Measurements from ENCODE around the gene NOS3. TPM values are rescaled to one million over a fixed set of nuclear protein-coding genes. Genes with fewer than 3 reads are reported as not detected.

The NOS3 gene
- total RNA-seq, 1 donor from 2014 or later = 1.8 TPM

DNA sequence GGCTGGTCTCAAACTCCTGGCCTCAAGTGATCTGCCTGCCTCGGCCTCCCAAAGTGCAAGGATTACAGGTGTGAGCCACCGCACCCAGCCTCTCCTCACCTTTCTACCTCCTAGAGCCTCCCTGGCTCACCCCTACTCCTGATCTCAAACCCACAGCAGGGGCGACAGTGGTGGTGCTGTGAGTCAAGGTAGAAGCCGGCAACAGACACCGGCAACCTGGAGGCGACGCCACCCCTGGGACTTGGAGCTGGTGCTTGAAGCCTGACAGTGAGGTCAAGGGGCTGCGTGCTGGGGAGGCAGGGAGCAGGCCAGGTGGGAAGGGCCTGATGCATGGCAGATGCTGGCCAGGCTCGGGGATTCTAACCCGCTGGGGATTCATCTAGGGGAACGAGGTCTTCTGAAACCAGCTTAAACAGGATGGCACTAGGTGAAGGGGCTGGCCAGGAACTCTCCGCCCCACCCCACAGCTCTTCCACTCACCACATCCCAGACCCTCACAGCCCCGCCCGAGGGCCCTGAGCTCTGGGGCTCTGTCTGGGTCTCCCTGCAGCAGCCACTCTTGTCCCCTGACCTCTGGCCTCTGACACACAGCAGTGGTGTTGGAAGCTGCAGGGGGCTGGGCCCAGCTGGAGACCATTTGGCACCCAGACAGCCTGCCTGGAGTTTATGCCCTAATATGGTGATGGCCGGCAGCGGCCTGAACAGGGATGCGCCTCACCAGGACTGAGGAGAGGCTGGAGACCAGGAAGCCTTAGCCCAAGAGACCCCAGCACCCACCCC, 29.1 kb upstream of the NOS3 start:
- no peaks in the 10 kb centered on the region for H3K9me3 Mint-ChIP-seq (ENCODE audit: unreplicated experiment)
- peak overlapping the region; percentile 92 for H3K27ac Mint-ChIP-seq (ENCODE audit: unreplicated experiment)

DNA sequence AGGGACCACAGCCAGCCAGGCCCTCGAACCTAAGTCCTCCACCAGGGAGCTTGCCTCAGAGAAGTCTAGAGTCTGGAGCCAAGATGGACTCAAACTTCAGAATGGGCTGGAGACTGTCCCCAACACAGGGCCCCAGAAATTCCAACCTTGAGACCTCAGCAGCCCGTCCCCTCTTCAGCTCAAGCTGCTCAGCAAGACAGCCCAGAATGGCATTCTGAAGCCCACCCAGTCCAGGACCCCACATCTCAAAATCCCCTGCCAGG, 28.6 kb upstream of the NOS3 start:
- no peaks in the 10 kb centered on the region for H3K36me3 ChIP-seq (ENCODE audit: insufficient read depth, low read length)
- H2AFZ ChIP-seq (ENCODE audit: low read depth, low read length) = no peak overlapping the region
- H3K4me3 ChIP-seq (ENCODE audit: insufficient read depth, low read depth, low read length) = no peak overlapping the region
- no peak for FAIRE-seq
- no peaks in the 10 kb centered on the region for H3K79me2 ChIP-seq (ENCODE audit: insufficient read depth, low read length)
- peaks cover 1% of the 10 kb centered on the region for H3K36me3 Mint-ChIP-seq (ENCODE audit: low read depth, unreplicated experiment)
- peak overlapping the region; percentile 45 for H3K4me3 Mint-ChIP-seq (ENCODE audit: unreplicated experiment)
- H3K9ac ChIP-seq (ENCODE audit: low read length) = no peak overlapping the region
- H4K20me1 ChIP-seq (ENCODE audit: insufficient read depth, low read length) = no peaks in the 10 kb centered on the region
- no peak for DNase-seq (ENCODE audit: low read depth)
- H3K27me3 Mint-ChIP-seq (ENCODE audit: low read depth, unreplicated experiment) = peaks cover 7% of the 10 kb centered on the region
- peaks cover 14% of the 10 kb centered on the region for H3K4me1 Mint-ChIP-seq (ENCODE audit: low read depth, unreplicated experiment)
- H3K27me3 ChIP-seq (ENCODE audit: insufficient read depth, low read length) = peaks cover 21% of the 10 kb centered on the region
- no peaks in the 10 kb centered on the region for H3K9me3 Mint-ChIP-seq (ENCODE audit: unreplicated experiment)
- no peaks in the 10 kb centered on the region for H3K9me3 ChIP-seq (ENCODE audit: insufficient read depth, low read depth, low read length)
- TF ChIP-seq, protein P1, sequence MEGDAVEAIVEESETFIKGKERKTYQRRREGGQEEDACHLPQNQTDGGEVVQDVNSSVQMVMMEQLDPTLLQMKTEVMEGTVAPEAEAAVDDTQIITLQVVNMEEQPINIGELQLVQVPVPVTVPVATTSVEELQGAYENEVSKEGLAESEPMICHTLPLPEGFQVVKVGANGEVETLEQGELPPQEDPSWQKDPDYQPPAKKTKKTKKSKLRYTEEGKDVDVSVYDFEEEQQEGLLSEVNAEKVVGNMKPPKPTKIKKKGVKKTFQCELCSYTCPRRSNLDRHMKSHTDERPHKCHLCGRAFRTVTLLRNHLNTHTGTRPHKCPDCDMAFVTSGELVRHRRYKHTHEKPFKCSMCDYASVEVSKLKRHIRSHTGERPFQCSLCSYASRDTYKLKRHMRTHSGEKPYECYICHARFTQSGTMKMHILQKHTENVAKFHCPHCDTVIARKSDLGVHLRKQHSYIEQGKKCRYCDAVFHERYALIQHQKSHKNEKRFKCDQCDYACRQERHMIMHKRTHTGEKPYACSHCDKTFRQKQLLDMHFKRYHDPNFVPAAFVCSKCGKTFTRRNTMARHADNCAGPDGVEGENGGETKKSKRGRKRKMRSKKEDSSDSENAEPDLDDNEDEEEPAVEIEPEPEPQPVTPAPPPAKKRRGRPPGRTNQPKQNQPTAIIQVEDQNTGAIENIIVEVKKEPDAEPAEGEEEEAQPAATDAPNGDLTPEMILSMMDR (IDR thresholded peaks at IDR 0.05; ENCODE audit: insufficient read depth, low read depth, low read length) = no peak
- TF ChIP-seq EZH2 (IDR thresholded peaks at IDR 0.05; ENCODE audit: insufficient read depth, low read length) = no peak
- no peak overlapping the region for H3K27ac ChIP-seq (ENCODE audit: low read depth, low read length)
- no peaks in the 10 kb centered on the region for H3K4me1 ChIP-seq (ENCODE audit: insufficient read depth, low read length)
- H3K27ac Mint-ChIP-seq (ENCODE audit: unreplicated experiment) = peak overlapping the region; percentile 92
- no peak overlapping the region for H3K4me2 ChIP-seq (ENCODE audit: low read length)

More for the DNA sequence above, 29.1 kb upstream of the NOS3 start:
- Mint-ChIP-seq H3K36me3 (ENCODE audit: low read depth, unreplicated experiment) (peaks cover 2% of the 10 kb centered on the region), H3K4me1 (ENCODE audit: low read depth, unreplicated experiment) (peaks cover 14% of the 10 kb centered on the region), H3K27me3 (ENCODE audit: low read depth, unreplicated experiment) (peaks cover 9% of the 10 kb centered on the region), H3K4me3 (ENCODE audit: unreplicated experiment) (no peak overlapping the region)
- Histone ChIP-seq H4K20me1 (ENCODE audit: insufficient read depth, low read length) (no peaks in the 10 kb centered on the region), H3K4me1 (ENCODE audit: insufficient read depth, low read length) (no peaks in the 10 kb centered on the region), H3K27me3 (ENCODE audit: insufficient read depth, low read length) (peaks cover 21% of the 10 kb centered on the region), H2AFZ (ENCODE audit: low read depth, low read length) (no peak overlapping the region), H3K79me2 (ENCODE audit: insufficient read depth, low read length) (no peaks in the 10 kb centered on the region), H3K9me3 (ENCODE audit: insufficient read depth, low read depth, low read length) (no peaks in the 10 kb centered on the region), H3K4me2 (ENCODE audit: low read length) (no peak overlapping the region), H3K4me3 (ENCODE audit: insufficient read depth, low read depth, low read length) (no peak overlapping the region), H3K36me3 (ENCODE audit: insufficient read depth, low read length) (no peaks in the 10 kb centered on the region), H3K27ac (ENCODE audit: low read depth, low read length) (no peak overlapping the region), H3K9ac (ENCODE audit: low read length) (no peak overlapping the region)
- DNase-seq (ENCODE audit: low read depth) (no peak), FAIRE-seq (no peak)
- TF ChIP-seq, protein P1 (IDR thresholded peaks at IDR 0.05; ENCODE audit: insufficient read depth, low read depth, low read length) = no peak
- TF ChIP-seq EZH2 (IDR thresholded peaks at IDR 0.05; ENCODE audit: insufficient read depth, low read length) = no peak

All from astrocyte (in vitro differentiated cells and primary cell).